GM12892 (cell line): ENCODE data around the gene ANK2.

Experiments
- POLR2A ChIP-seq: IDR thresholded peaks from 2 replicates; pipeline ENCODE4 v1.6.1; 2011; ENCODE audit warnings: low read depth, low read length, control low read depth
- POLR2AphosphoS5 ChIP-seq: IDR thresholded peaks from 2 replicates; pipeline ENCODE4 v1.6.1; 2011; ENCODE audit warnings: low read depth, low read length, control low read depth
- TAF1 ChIP-seq: IDR thresholded peaks from 2 replicates; pipeline ENCODE4 v1.6.1; 2011; ENCODE audit warnings: low read depth, mild to moderate bottlenecking, control low read depth, low read length, borderline replicate concordance

DNA sequence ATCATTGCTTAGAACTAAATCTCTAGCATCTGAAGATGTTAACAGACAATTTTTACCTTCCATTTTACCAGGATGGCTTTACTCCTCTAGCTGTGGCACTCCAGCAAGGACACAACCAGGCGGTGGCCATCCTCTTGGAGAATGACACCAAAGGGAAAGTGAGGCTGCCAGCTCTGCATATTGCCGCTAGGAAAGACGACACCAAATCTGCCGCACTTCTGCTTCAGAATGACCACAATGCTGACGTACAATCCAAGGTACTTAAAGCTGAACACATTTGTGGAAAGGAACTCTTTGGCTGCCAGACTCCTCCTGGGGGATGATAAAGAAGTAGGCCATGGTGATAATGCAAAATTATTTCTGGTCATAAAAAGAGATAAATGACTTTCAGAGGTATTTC lies 187.5 kb downstream of the ANK2 start:
- TF ChIP-seq POLR2A (no peak), POLR2AphosphoS5 (no peak), TAF1 (no peak)
